Measurements from ENCODE around the gene MROH9. TPM values are rescaled to one million over a fixed set of nuclear protein-coding genes. Genes with fewer than 3 reads are reported as not detected.
A peak's percentile ranks its signal among the peaks of the same experiment; 100 is the strongest.

MROH9 gene
- total RNA-seq, 6 experiments from 2014 or later, result 0.10 to 0.17 (median 0.11) TPM; not detected in 3

DNA sequence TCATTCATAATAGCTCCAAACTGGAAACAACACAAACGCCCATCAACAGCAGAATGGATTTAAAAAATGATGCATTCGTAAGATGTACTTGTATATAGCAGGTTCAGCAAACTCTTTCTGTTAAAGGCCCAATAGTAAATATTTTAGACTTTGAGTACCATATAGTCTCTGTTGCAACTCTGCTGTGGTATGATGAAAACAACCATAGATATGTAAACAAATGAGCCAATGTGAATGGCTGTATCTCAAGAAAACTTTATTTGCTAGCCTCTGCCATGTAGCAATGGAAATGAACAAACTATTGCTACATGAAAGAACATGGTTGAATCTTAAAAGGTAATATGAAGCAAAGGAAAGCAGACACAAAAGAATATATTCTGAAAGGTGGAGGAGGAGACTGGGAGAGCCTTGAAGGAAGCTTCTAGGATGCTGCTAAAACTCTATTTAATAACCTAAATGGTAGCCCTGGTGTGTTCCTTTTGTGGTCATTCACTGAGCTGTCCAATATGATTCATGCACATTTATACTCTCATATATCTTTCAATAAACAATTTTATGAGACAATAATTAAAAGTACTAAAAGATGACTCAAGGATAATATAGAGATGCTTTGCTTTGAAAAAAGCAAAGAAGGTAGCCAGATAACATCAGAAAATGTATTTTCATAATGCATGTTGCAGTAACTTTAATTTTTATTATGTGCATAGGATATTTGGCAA is 126.2 kb downstream of the MROH9 start:
- H3K9me3 Mint-ChIP-seq, result no peaks in the 10 kb centered on the region
- H3K4me1 Mint-ChIP-seq (ENCODE audit: low read depth), result no peaks in the 10 kb centered on the region
- no peak for TF ChIP-seq CTCF (IDR thresholded peaks at IDR 0.05)
- no peak overlapping the region for H3K4me3 Mint-ChIP-seq
- peaks cover 2% of the 10 kb centered on the region; the same call in 1 of the 2 replicates for H3K27me3 Mint-ChIP-seq (ENCODE audit: insufficient read depth)
- no peaks in the 10 kb centered on the region for H3K36me3 Mint-ChIP-seq (ENCODE audit: low read depth)
- no peak for DNase-seq
- H3K27ac Mint-ChIP-seq, result no peak overlapping the region

DNA sequence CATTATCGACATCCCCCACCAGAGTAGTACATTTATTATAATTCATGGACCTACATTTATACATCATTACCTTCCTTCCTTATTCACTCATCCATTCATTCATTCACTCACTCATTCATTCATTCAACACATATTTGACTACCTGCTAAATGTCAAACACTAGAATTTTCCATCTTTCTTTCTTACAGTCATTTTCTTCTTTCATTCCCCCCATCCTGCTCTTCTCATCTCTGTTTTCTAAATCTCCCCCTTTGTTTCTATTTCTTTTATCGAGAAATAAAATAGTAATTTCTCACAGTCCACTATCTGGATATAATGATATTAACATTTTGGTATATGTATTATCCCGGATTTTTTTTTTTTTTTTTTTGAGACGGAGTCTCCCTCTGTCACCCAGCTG is 127.6 kb downstream of the MROH9 start:
- H3K4me3 Mint-ChIP-seq, result no peak overlapping the region
- H3K36me3 Mint-ChIP-seq (ENCODE audit: low read depth), result no peaks in the 10 kb centered on the region
- DNase-seq, result no peak
- H3K27me3 Mint-ChIP-seq (ENCODE audit: insufficient read depth), result peaks cover 4% of the 10 kb centered on the region; the same call in 1 of the 2 replicates
- no peaks in the 10 kb centered on the region for H3K9me3 Mint-ChIP-seq
- TF ChIP-seq CTCF (IDR thresholded peaks at IDR 0.05), result no peak
- H3K27ac Mint-ChIP-seq, result no peak overlapping the region
- no peaks in the 10 kb centered on the region for H3K4me1 Mint-ChIP-seq (ENCODE audit: low read depth)

GRCh38 chr1:171075041-171075440 is 139.7 kb downstream of the MROH9 start:
- Mint-ChIP-seq H3K9me3 (no peaks in the 10 kb centered on the region), H3K4me1 (ENCODE audit: low read depth) (no peaks in the 10 kb centered on the region), H3K4me3 (no peak overlapping the region), H3K36me3 (ENCODE audit: low read depth) (no peaks in the 10 kb centered on the region), H3K27me3 (ENCODE audit: insufficient read depth) (peaks cover 4% of the 10 kb centered on the region), H3K27ac (no peak overlapping the region)
- no peak for TF ChIP-seq CTCF (IDR thresholded peaks at IDR 0.05)
- no peak for DNase-seq

GRCh38 chr1:171081314-171081753 is 146.0 kb downstream of the MROH9 start:
- H3K9me3 Mint-ChIP-seq, result no peaks in the 10 kb centered on the region

DNA sequence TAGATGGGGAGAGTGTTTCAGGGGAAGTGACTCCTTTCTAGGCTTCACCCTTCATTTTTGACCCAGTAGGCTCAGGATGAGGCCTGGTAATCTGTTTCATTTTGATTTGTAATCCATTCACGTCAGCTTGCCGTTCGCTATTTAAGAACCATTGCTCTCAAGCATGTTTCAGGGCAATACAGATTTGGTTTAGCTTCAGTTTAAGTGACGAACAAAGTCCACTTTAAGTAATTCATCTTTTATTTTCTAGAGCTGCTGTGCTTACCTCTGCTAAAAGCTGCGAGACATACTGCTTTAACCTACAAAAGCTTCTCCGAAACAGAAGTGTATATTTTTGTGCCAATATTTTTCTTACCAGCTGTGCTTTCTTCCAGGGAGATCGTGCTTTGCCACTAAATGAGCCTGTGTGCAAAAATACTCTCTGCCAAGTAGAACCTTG is 146.4 kb downstream of the MROH9 start:
- Mint-ChIP-seq H3K4me1 (ENCODE audit: low read depth) (peaks cover 6% of the 10 kb centered on the region; the same call in 1 of the 2 replicates), H3K27me3 (ENCODE audit: insufficient read depth) (peaks cover 3% of the 10 kb centered on the region; the same call in 1 of the 2 replicates), H3K9me3 (no peaks in the 10 kb centered on the region), H3K4me3 (no peak overlapping the region), H3K36me3 (ENCODE audit: low read depth) (no peaks in the 10 kb centered on the region), H3K27ac (no peak overlapping the region)
- DNase-seq, result no peak
- TF ChIP-seq CTCF (IDR thresholded peaks at IDR 0.05), result no peak

More at GRCh38 chr1:171081314-171081753, 146.0 kb downstream of the MROH9 start:
- Mint-ChIP-seq H3K27me3 (ENCODE audit: insufficient read depth) (peaks cover 3% of the 10 kb centered on the region; the same call in 1 of the 2 replicates), H3K4me1 (ENCODE audit: low read depth) (peaks cover 6% of the 10 kb centered on the region; the same call in 1 of the 2 replicates), H3K36me3 (ENCODE audit: low read depth) (no peaks in the 10 kb centered on the region), H3K4me3 (no peak overlapping the region), H3K27ac (no peak overlapping the region)
- DNase-seq, result peak; percentile 4
- peak; percentile 77 for TF ChIP-seq CTCF (IDR thresholded peaks at IDR 0.05)
